Measurements from ENCODE around the gene MSI2.

MSI2 gene

GRCh38 chr17:57408071-57408811 lies 151.9 kb downstream of the MSI2 start:
- H3K27ac ChIP-seq, result no peak overlapping the region
- TF ChIP-seq CTCF (conservative IDR thresholded peaks at IDR 0.05; ENCODE audit: low read depth), result no peak
- POLR2A ChIA-PET (ENCODE audit: low non-redundant PET), result no interaction called here
- CTCF ChIA-PET, result no interaction called here
- no peak for DNase-seq (ENCODE audit: low spot score)

GRCh38 chr17:57410169-57410568 lies 153.8 kb downstream of the MSI2 start:
- ChIA-PET POLR2A (ENCODE audit: low non-redundant PET) (no interaction called here), CTCF (no interaction called here)
- no peak for DNase-seq (ENCODE audit: low spot score)
- H3K27ac ChIP-seq, result no peak overlapping the region
- TF ChIP-seq CTCF (conservative IDR thresholded peaks at IDR 0.05; ENCODE audit: low read depth), result no peak

- no peak overlapping the region for H3K27ac ChIP-seq
- no peak for TF ChIP-seq CTCF (conservative IDR thresholded peaks at IDR 0.05; ENCODE audit: low read depth)
- POLR2A ChIA-PET (ENCODE audit: low non-redundant PET), result no interaction called here
- CTCF ChIA-PET, result no interaction called here
- no peak for DNase-seq (ENCODE audit: low spot score)
These were observed 156.3 kb downstream of the MSI2 start for GRCh38 chr17:57412520-57413096.

- CTCF ChIA-PET, result interaction anchor here (0.6 kb wide), 1 partner anchor 226 kb away, joined by 3 read pairs; no protein-coding TSS in a partner anchor
- POLR2A ChIA-PET (ENCODE audit: low non-redundant PET), result no interaction called here
- no peak overlapping the region for H3K27ac ChIP-seq
- no peak for TF ChIP-seq CTCF (conservative IDR thresholded peaks at IDR 0.05; ENCODE audit: low read depth)
- DNase-seq (ENCODE audit: low spot score), result no peak
These were observed 157.7 kb downstream of the MSI2 start for GRCh38 chr17:57413848-57414651.

GRCh38 chr17:57415751-57416207 lies 159.5 kb downstream of the MSI2 start:
- no peak for DNase-seq (ENCODE audit: low spot score)
- no peak overlapping the region for H3K27ac ChIP-seq
- TF ChIP-seq CTCF (conservative IDR thresholded peaks at IDR 0.05; ENCODE audit: low read depth), result no peak
- ChIA-PET CTCF (interaction anchor here (0.6 to 0.8 kb wide), 2 partner anchors 173 to 1008 kb away, joined by 3 read pairs; no protein-coding TSS in a partner anchor), POLR2A (ENCODE audit: low non-redundant PET) (no interaction called here)

- no peak for TF ChIP-seq CTCF (conservative IDR thresholded peaks at IDR 0.05; ENCODE audit: low read depth)
- no peak overlapping the region for H3K27ac ChIP-seq
- DNase-seq (ENCODE audit: low spot score), result no peak
- ChIA-PET CTCF (interaction anchor here (0.6 to 0.8 kb wide), 2 partner anchors 173 to 1009 kb away, joined by 3 read pairs; no protein-coding TSS in a partner anchor), POLR2A (ENCODE audit: low non-redundant PET) (no interaction called here)
These were observed 160.0 kb downstream of the MSI2 start for GRCh38 chr17:57416369-57416768.
